AG10803 (cell line): ENCODE results near the gene KLHL17.

Source experiments
- DNase-seq: peaks from one replicate; pipeline ENCODE4 v3.0.0; 2010; ENCODE audit warnings: low read depth
- H3K4me3 ChIP-seq: 2 replicates; pipeline ENCODE4 v1.5.1; 2011; ENCODE audit warnings: mild to moderate bottlenecking, low read length, control low read depth
- CTCF ChIP-seq: conservative IDR thresholded peaks from 2 replicates; pipeline ENCODE4 v1.5.1; 2011; ENCODE audit warnings: mild to moderate bottlenecking, low read length, control low read depth, inconsistent platforms

Gene KLHL17

GRCh38 chr1:938711-939489 lies 21.5 kb upstream of the KLHL17 start:
- no peak for TF ChIP-seq CTCF
- DNase-seq, result no peak
- no peak overlapping the region for H3K4me3 ChIP-seq

GRCh38 chr1:939511-940106 lies 20.8 kb upstream of the KLHL17 start:
- DNase-seq, result no peak
- no peak for TF ChIP-seq CTCF
- no peak overlapping the region for H3K4me3 ChIP-seq

- DNase-seq, result no peak
- TF ChIP-seq CTCF, result no peak
- H3K4me3 ChIP-seq, result no peak overlapping the region
Observed at GRCh38 chr1:940107-941014, 20.0 kb upstream of the KLHL17 start.

- no peak for DNase-seq
- no peak for TF ChIP-seq CTCF
- H3K4me3 ChIP-seq, result no peak overlapping the region
Observed at GRCh38 chr1:941015-941587, 19.3 kb upstream of the KLHL17 start.

- no peak overlapping the region for H3K4me3 ChIP-seq
- DNase-seq, result peak; percentile 49
- TF ChIP-seq CTCF, result no peak
Observed at GRCh38 chr1:941588-942383, 18.6 kb upstream of the KLHL17 start.

- DNase-seq, result no peak
- no peak for TF ChIP-seq CTCF
- no peak overlapping the region for H3K4me3 ChIP-seq
Observed at GRCh38 chr1:942411-942821, 18.0 kb upstream of the KLHL17 start.
